Camera-type eye (tissue), 1 donor: Measurements from ENCODE around the gene RPS17. TPM values are rescaled to one million over a fixed set of nuclear protein-coding genes. Genes with fewer than 3 reads are reported as not detected.

Experiments used
- total RNA-seq: library from RNA; depleted of rRNA; stranded (reverse); fragments of >200 nt; gene quantifications from one replicate; pipeline ENCODE4 v1.2.3, GENCODE V29; 2014

RPS17 gene
- total RNA-seq: 824 TPM

DNA sequence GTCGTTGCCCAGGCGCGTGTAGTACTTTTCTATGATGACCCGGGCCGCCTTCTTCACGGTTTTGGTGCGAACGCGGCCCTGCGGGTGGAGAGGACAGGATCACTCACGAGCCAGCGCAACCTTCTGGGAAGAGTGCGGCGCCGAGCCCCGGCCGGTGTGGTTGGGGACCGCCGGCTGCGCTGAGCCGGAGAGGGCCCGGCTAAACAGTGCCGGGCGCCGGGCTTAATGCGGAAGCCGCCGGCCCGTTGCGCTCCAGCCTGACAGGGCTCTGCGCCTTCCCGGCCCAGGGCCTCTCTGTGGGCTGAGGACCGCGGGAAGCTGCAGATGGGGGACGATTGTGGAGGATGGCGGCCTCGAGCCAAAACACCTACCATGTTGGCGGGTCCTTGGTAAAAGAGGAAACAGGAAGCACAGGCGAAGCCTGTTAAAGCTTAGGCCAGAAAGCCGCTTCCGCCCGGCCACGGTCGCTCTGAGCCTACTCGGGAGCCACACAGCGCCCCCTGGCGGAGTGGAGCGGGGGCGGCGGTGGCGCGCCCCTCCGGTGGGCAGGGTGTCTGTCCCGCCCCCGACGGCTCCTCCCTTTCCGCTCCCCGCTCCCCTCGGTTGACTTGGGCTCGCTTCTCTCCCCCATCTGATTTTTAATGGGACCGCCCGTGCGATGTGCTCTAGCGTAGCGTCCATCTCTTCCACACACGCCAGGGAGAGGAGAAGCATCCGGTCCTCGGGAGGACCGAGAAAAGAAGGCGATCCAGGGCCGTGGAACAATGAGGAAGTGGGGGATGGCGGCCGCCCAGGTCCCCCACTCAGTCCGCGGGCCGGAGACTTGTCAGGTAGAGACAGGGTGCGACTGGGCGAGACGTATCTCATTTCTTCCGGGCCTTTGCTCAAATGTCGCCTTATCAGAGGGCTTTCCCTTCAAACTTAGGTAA is at the start of gene RPS17:
Gene RPS17 (minus strand): TSS at position 403 of the 929 bp plus-strand sequence. CDS start 29 bp downstream, at position 374.

Other genes with a start within 250 kb of the RPS17 start
- 5.0 TPM for gene GOLGA6L10, start 191.0 kb downstream of the RPS17 start, total RNA-seq
- 14.8 TPM for gene GOLGA6L9, start 110.6 kb downstream of the RPS17 start, total RNA-seq
- 9.8 TPM for gene CPEB1, start 106.9 kb upstream of the RPS17 start, total RNA-seq
- gene AP3B2, start 169.4 kb upstream of the RPS17 start, total RNA-seq: 30.6 TPM